GM23338 (cell line): Measurements from ENCODE around the gene FAM219A. TPM values are rescaled to one million over a fixed set of nuclear protein-coding genes. Genes with fewer than 3 reads are reported as not detected.

ENCODE experiments used
- ATAC-seq: fragments of 200-7000 bp; cut with Tn5 transposase; 3 replicates; pipeline ENCODE4 v1.9.1; 2020
- DNase-seq: peaks from one replicate; pipeline ENCODE4 v3.0.0-alpha.2; 2015; ENCODE audit warnings: low spot score
- H2AFZ ChIP-seq: fragments of 200-600 bp; sonication (generic); 2 replicates; pipeline ENCODE4 v1.8.0; 2016; ENCODE audit warnings: antibody characterized with exemption, mild to moderate bottlenecking, moderate library complexity
- H3F3A ChIP-seq: fragments of 200-600 bp; sonication (generic); replicated peaks from 2 replicates; pipeline ENCODE4 v1.8.0; 2017; ENCODE audit warnings: antibody characterized with exemption, mixed run types, low read depth
- H3K27ac ChIP-seq: fragments of 200-600 bp; sonication (generic); 2 replicates; pipeline ENCODE4 v1.6.1; 2016; ENCODE audit warnings: low read depth
- H3K27me3 ChIP-seq: fragments of 200-600 bp; sonication (generic); 2 replicates; pipeline ENCODE4 v1.8.0; 2016; ENCODE audit warnings: mild to moderate bottlenecking, mixed run types, moderate library complexity; ENCODE audit not compliant: insufficient read depth
- H3K36me3 ChIP-seq: fragments of 200-600 bp; sonication (generic); 2 replicates; pipeline ENCODE4 v1.8.0; 2016; ENCODE audit warnings: mild to moderate bottlenecking; ENCODE audit not compliant: insufficient read depth
- H3K4me1 ChIP-seq: fragments of 200-600 bp; sonication (generic); 2 replicates; pipeline ENCODE4 v1.8.0; 2016; ENCODE audit warnings: mild to moderate bottlenecking, moderate library complexity; ENCODE audit not compliant: insufficient read depth
- H3K4me2 ChIP-seq: fragments of 200-600 bp; sonication (generic); 2 replicates; pipeline ENCODE4 v1.7.1; 2017; ENCODE audit warnings: mixed run types
- H3K4me3 ChIP-seq: fragments of 200-600 bp; sonication (generic); 2 replicates; pipeline ENCODE4 v1.6.1; 2016; ENCODE audit warnings: mixed run types
- H3K79me2 ChIP-seq: fragments of 200-600 bp; sonication (generic); replicated peaks from 2 replicates; pipeline ENCODE4 v1.8.0; 2017; ENCODE audit warnings: mild to moderate bottlenecking; ENCODE audit not compliant: insufficient read depth
- H3K9me2 ChIP-seq: fragments of 200-600 bp; sonication (generic); 2 replicates; pipeline ENCODE4 v1.8.0; 2017; ENCODE audit not compliant: insufficient read depth
- H4K20me1 ChIP-seq: fragments of 200-600 bp; sonication (generic); replicated peaks from 2 replicates; pipeline ENCODE4 v1.8.0; 2017; ENCODE audit warnings: mild to moderate bottlenecking; ENCODE audit not compliant: insufficient read depth
- H3K27ac Mint-ChIP-seq: 2 replicates; pipeline ENCODE4 v1.8.0; 2020; ENCODE audit warnings: inconsistent platforms, mild to moderate bottlenecking, moderate library complexity, mixed read lengths
- H3K27me3 Mint-ChIP-seq: 3 replicates; pipeline ENCODE4 v1.8.0; 2022; ENCODE audit warnings: low read depth, mild to moderate bottlenecking, moderate library complexity, mixed read lengths, inconsistent platforms; ENCODE audit not compliant: insufficient read depth, poor library complexity
- H3K36me3 Mint-ChIP-seq: 3 replicates; pipeline ENCODE4 v1.8.0; 2021; ENCODE audit warnings: low read depth, mild to moderate bottlenecking, inconsistent platforms, moderate library complexity, mixed read lengths
- H3K4me1 Mint-ChIP-seq: 3 replicates; pipeline ENCODE4 v1.8.0; 2020; ENCODE audit warnings: mild to moderate bottlenecking, inconsistent platforms, mixed read lengths
- H3K4me3 Mint-ChIP-seq: 3 replicates; pipeline ENCODE4 v1.8.0; 2021; ENCODE audit warnings: moderate library complexity, mild to moderate bottlenecking, inconsistent platforms, mixed read lengths
- H3K9me3 Mint-ChIP-seq: 3 replicates; pipeline ENCODE4 v1.8.0; 2020; ENCODE audit warnings: moderate library complexity, mild to moderate bottlenecking, inconsistent platforms, mixed read lengths
- CTCF ChIP-seq, 2 experiments: fragments of 200-600 bp in 1 of 2; sonication (generic) in 1 of 2; conservative IDR thresholded peaks; 2 replicates each; pipeline versions ENCODE4 v1.5.1 to v1.6.1; 2016 to 2017; ENCODE audit warnings: antibody characterized with exemption in 2 of 2, low read depth in 2 of 2, mild to moderate bottlenecking in 2 of 2, moderate library complexity in 1 of 2
- ETS1 ChIP-seq: IDR thresholded peaks from 2 replicates; pipeline ENCODE4 v1.6.1; 2016; ENCODE audit warnings: antibody characterized with exemption
- EZH2 ChIP-seq: fragments of 200-600 bp; sonication (generic); IDR thresholded peaks from one replicate; pipeline ENCODE4 v1.8.0; 2017; ENCODE audit warnings: antibody characterized with exemption, mild to moderate bottlenecking, low read depth; ENCODE audit not compliant: unreplicated experiment
- EZH2phosphoT487 ChIP-seq: fragments of 200-600 bp; sonication (generic); IDR thresholded peaks from one replicate; pipeline ENCODE4 v1.8.1; 2018; ENCODE audit warnings: antibody characterized with exemption; ENCODE audit not compliant: unreplicated experiment
- JUNB ChIP-seq: IDR thresholded peaks from one replicate; pipeline ENCODE4 v1.6.1; 2016; ENCODE audit warnings: antibody characterized with exemption; ENCODE audit not compliant: unreplicated experiment
- POLR2AphosphoS5 ChIP-seq: IDR thresholded peaks from 2 replicates; pipeline ENCODE4 v1.6.1; 2016; ENCODE audit warnings: antibody characterized with exemption, low read depth
- REST ChIP-seq: IDR thresholded peaks from one replicate; pipeline ENCODE4 v1.6.1; 2018; ENCODE audit warnings: antibody characterized with exemption; ENCODE audit not compliant: unreplicated experiment
- polyA plus RNA-seq: library from polyadenylated mRNA; unstranded; fragments of >200 nt; fragmentation: Nextera tagmentation; extraction: Ambion mirVana; gene quantifications from 2 replicates; pipeline ENCODE4 v1.2.1, GENCODE V29; 2016
- total RNA-seq: library from RNA; depleted of rRNA; stranded (reverse); fragments of >200 nt; shearing (Covaris generic); gene quantifications from 2 replicates; pipeline ENCODE4 v1.2.3, GENCODE V29; 2014

Gene FAM219A
- total and polyA plus RNA-seq, 2 experiments from 2014 or later = 3.8 to 7.2 TPM

- TF ChIP-seq EZH2 (no peak), REST (no peak), POLR2AphosphoS5 (no peak), ETS1 (no peak), JUNB (no peak), EZH2phosphoT487 (no peak), CTCF (conservative IDR thresholded peaks at IDR 0.05; ENCODE audit: low read depth in 2 of 2) (no peak)
These were observed 81.0 kb downstream of the FAM219A start (continued) for GRCh38 chr9:34377404-34377746.

- Histone ChIP-seq H2AFZ (peak within 1 kb of the TSS; percentile 93), H3K27me3 (peaks cover 37% of the 10 kb centered on the region), H3K4me1 (peaks cover 28% of the 10 kb centered on the region), H3K4me3 (peak within 1 kb of the TSS; percentile 81), H3K79me2 (no peaks in the 10 kb centered on the region), H3K4me2 (peak within 1 kb of the TSS; percentile 90), H3F3A (no peaks in the 10 kb centered on the region; the same call in 1 of the 2 replicates), H3K36me3 (no peaks in the 10 kb centered on the region), H3K27ac (no peak within 1 kb of the TSS), H4K20me1 (no peaks in the 10 kb centered on the region), H3K9me2 (no peaks in the 10 kb centered on the region)
- peaks cover 30% of the 10 kb centered on the region for H3K4me1 Mint-ChIP-seq
- H3K36me3 Mint-ChIP-seq = peaks cover 2% of the 10 kb centered on the region; the same call in 2 of the 3 replicates
- TF ChIP-seq EZH2phosphoT487 (no peak), POLR2AphosphoS5 (peak; percentile 70), ETS1 (peak; percentile 81)
- H3K9me3 Mint-ChIP-seq = no peaks in the 10 kb centered on the region; the same call in 2 of the 3 replicates
- peaks cover 37% of the 10 kb centered on the region for H3K27me3 Mint-ChIP-seq
- ATAC-seq (peak; percentile 56), DNase-seq (peak; percentile 99)
- H3K27ac Mint-ChIP-seq = no peak within 1 kb of the TSS
- H3K4me3 Mint-ChIP-seq = peak within 1 kb of the TSS; percentile 83
These were observed 81.6 kb downstream of the FAM219A start, which contains the start of gene MYORG for GRCh38 chr9:34376596-34377403. Gene MYORG, minus strand, starts transcription at chr9:34376898. Its CDS starts 3,955 bp downstream, at chr9:34372943.
